ENCODE measurements around the gene ZXDC. TPM values are rescaled to one million over a fixed set of nuclear protein-coding genes. Genes with fewer than 3 reads are reported as not detected.

ZXDC gene
- total RNA-seq, 2 donors from 2014 or later = 30.5 to 31.6 TPM

DNA sequence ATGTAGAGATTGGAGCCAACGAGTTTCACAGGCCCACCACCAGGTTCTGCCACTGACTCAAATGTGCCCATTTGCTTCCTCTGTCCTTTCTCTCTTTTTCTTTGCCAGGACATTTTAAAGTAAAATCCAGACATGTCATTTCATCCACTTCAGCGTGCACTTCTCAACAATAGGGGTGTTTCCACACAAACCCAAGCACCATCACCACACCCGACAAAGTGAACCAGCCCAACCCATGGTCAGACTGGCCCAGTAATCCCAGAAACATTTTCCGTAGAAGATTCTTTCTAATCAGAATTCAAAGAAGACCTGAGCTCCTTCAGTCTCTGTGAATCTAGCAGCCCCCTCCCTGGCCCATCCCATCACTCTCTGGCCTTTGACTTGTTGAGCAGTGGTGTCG is 67.6 kb downstream of the ZXDC start:
- H3K27ac Mint-ChIP-seq = no peak overlapping the region
- Histone ChIP-seq H3K36me3 (ENCODE audit: control insufficient read depth, insufficient read depth, low read length) (no peaks in the 10 kb centered on the region), H3K27me3 (ENCODE audit: control insufficient read depth, insufficient read depth, low read length, poor library complexity, severe bottlenecking) (no peaks in the 10 kb centered on the region), H3K4me3 (ENCODE audit: low read length) (no peak overlapping the region), H3K9me3 (ENCODE audit: control insufficient read depth, low read length) (no peaks in the 10 kb centered on the region), H3K9ac (ENCODE audit: extremely low read depth, low read length, poor library complexity, severe bottlenecking) (no peak overlapping the region), H3K27ac (ENCODE audit: low read depth, low read length) (no peak overlapping the region), H3K4me1 (ENCODE audit: control insufficient read depth, insufficient read depth, low read length) (no peaks in the 10 kb centered on the region)
- no peaks in the 10 kb centered on the region for H3K9me3 Mint-ChIP-seq
- DNase-seq = no peak
- 90 to 93% methylated on average over 3 to 5 of the region's 5 CpGs for WGBS, 2 experiments (ENCODE audit: insufficient coverage in 1 of 2, insufficient read length in 1 of 2)
- TF ChIP-seq, protein P1, sequence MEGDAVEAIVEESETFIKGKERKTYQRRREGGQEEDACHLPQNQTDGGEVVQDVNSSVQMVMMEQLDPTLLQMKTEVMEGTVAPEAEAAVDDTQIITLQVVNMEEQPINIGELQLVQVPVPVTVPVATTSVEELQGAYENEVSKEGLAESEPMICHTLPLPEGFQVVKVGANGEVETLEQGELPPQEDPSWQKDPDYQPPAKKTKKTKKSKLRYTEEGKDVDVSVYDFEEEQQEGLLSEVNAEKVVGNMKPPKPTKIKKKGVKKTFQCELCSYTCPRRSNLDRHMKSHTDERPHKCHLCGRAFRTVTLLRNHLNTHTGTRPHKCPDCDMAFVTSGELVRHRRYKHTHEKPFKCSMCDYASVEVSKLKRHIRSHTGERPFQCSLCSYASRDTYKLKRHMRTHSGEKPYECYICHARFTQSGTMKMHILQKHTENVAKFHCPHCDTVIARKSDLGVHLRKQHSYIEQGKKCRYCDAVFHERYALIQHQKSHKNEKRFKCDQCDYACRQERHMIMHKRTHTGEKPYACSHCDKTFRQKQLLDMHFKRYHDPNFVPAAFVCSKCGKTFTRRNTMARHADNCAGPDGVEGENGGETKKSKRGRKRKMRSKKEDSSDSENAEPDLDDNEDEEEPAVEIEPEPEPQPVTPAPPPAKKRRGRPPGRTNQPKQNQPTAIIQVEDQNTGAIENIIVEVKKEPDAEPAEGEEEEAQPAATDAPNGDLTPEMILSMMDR (conservative IDR thresholded peaks at IDR 0.05) = no peak
- H3K4me1 Mint-ChIP-seq = no peaks in the 10 kb centered on the region
- peaks cover 5% of the 10 kb centered on the region for H3K27me3 Mint-ChIP-seq (ENCODE audit: insufficient read depth)
- H3K4me3 Mint-ChIP-seq = no peak overlapping the region
- no peaks in the 10 kb centered on the region for H3K36me3 Mint-ChIP-seq (ENCODE audit: low read depth)

DNA sequence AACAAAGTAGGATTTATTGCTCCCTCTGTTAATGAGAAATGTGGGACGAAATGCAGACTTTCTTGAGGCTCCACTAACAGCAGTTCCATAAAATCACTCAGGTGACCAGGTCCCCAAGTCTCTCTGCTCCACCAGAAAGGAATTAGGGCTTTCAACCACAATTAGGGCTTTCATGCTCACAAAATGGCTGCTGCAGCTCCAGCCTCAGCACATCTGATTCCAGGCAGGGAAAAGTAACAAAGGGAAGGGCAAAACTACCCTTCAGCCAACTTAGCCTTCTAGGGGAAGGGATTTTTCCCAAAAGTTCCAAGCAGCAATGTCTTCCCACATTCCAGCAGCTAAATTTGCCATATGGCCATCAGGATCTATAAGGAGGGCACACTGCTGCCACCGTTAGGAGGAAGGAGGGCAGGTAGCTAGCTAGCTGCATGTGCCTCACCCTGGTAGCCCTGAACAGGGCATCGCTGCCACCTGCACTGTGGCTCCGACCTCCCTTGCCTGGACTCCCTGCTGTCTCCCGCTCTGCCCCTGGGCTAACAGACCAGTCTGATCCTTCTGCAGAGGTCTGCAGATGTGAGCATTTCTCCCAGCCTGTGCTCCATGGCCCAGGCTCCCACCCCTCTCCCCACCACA is 68.2 kb downstream of the ZXDC start:
- DNase-seq = no peak
- TF ChIP-seq, protein P1 (conservative IDR thresholded peaks at IDR 0.05) = no peak
- Histone ChIP-seq H3K9me3 (ENCODE audit: control insufficient read depth, low read length) (no peaks in the 10 kb centered on the region), H3K36me3 (ENCODE audit: control insufficient read depth, insufficient read depth, low read length) (no peaks in the 10 kb centered on the region), H3K9ac (ENCODE audit: extremely low read depth, low read length, poor library complexity, severe bottlenecking) (no peak overlapping the region), H3K4me1 (ENCODE audit: control insufficient read depth, insufficient read depth, low read length) (no peaks in the 10 kb centered on the region), H3K27me3 (ENCODE audit: control insufficient read depth, insufficient read depth, low read length, poor library complexity, severe bottlenecking) (no peaks in the 10 kb centered on the region), H3K27ac (ENCODE audit: low read depth, low read length) (no peak overlapping the region), H3K4me3 (ENCODE audit: low read length) (no peak overlapping the region)
- Mint-ChIP-seq H3K4me3 (no peak overlapping the region), H3K27me3 (ENCODE audit: insufficient read depth) (peaks cover 5% of the 10 kb centered on the region), H3K36me3 (ENCODE audit: low read depth) (no peaks in the 10 kb centered on the region), H3K9me3 (no peaks in the 10 kb centered on the region), H3K27ac (no peak overlapping the region), H3K4me1 (no peaks in the 10 kb centered on the region)
- WGBS, 2 experiments (ENCODE audit: insufficient coverage in 1 of 2, insufficient read length in 1 of 2) = 90 to 94% methylated on average over 5 of the region's 5 CpGs

DNA sequence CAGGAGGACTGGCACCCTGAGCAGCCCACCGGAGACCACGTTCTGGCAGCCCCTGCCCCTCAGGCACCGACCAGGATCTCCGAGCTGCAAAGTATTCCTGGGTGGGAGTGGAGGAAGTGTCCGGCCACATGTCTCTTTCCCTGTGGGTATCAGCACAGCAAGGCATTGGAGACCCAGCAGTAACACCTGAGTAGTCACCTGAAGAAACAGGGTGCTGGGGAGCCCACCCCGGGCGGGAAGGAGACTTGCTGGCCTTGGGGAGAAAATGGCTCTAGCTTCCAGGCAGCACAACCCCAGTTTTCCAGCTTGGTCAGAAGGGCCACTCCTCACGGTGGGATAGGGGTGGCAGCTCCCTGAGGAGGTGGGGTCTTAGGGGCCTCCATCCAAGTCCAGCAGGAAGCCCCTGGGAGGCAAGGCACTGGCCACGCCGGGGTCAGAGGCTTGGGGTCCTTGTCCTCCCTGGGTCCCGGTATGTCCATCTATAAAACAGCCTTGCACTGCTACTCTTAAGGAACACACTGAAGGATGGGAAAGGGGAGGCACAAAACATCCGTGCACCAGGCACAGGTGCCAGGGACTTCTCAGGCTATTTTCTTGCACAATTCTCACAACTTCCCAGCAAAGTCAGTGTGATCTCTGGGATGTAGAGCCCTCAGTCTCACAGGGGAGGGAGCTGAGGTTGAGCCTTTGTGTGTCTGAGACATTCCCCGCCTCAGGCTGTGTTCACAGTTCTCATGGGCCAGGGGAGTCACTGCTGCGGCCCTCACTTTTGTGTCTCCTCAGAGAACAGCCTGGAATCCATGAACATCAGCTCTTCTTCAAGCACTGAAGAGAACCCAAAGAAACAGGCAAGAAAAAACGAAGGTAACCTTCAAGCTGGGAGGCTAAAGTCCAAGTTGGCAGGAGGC is 69.0 kb downstream of the ZXDC start:
- Mint-ChIP-seq H3K9me3 (no peaks in the 10 kb centered on the region), H3K27ac (no peak overlapping the region)

More for the DNA sequence above, 69.0 kb downstream of the ZXDC start:
- Mint-ChIP-seq H3K4me3 (no peak overlapping the region), H3K27me3 (ENCODE audit: insufficient read depth) (peaks cover 5% of the 10 kb centered on the region), H3K36me3 (ENCODE audit: low read depth) (no peaks in the 10 kb centered on the region), H3K4me1 (no peaks in the 10 kb centered on the region)
- H3K4me3 ChIP-seq (ENCODE audit: low read length) = no peak overlapping the region
- no peaks in the 10 kb centered on the region for H3K9me3 ChIP-seq (ENCODE audit: control insufficient read depth, low read length)
- no peaks in the 10 kb centered on the region for H3K4me1 ChIP-seq (ENCODE audit: control insufficient read depth, insufficient read depth, low read length)
- H3K9ac ChIP-seq (ENCODE audit: extremely low read depth, low read length, poor library complexity, severe bottlenecking) = no peak overlapping the region
- 79 to 87% methylated on average over 3 to 15 of the region's 15 CpGs for WGBS, 2 experiments (ENCODE audit: insufficient coverage in 1 of 2, insufficient read length in 1 of 2)
- no peak overlapping the region for H3K27ac ChIP-seq (ENCODE audit: low read depth, low read length)
- TF ChIP-seq, protein P1 (conservative IDR thresholded peaks at IDR 0.05) = no peak
- no peaks in the 10 kb centered on the region for H3K36me3 ChIP-seq (ENCODE audit: control insufficient read depth, insufficient read depth, low read length)
- no peak for DNase-seq
- H3K27me3 ChIP-seq (ENCODE audit: control insufficient read depth, insufficient read depth, low read length, poor library complexity, severe bottlenecking) = no peaks in the 10 kb centered on the region
